Mucosa of descending colon (tissue), 3 donors: Measurements from ENCODE around the gene IGF2BP2. TPM values are rescaled to one million over a fixed set of nuclear protein-coding genes. Genes with fewer than 3 reads are reported as not detected.
"Not testable (repeated sequence)": the region's sequence is repeated elsewhere in the genome, so short reads cannot be mapped to it uniquely, and the experiment has no call there.

Experiments
- ATAC-seq: fragments of 200-7000 bp; cut with Tn5 transposase; one replicate; pipeline ENCODE4 v1.9.1; 2020; ENCODE audit warnings: mild to moderate bottlenecking, moderate library complexity
- DNase-seq, 3 donors: peaks; one replicate each; pipeline ENCODE4 v3.0.0-alpha.2; 2020
- H3K36me3 ChIP-seq: fragments of 200-600 bp; one replicate; pipeline ENCODE4 v1.8.0; 2021; ENCODE audit warnings: low read depth, mild to moderate bottlenecking
- H3K4me1 ChIP-seq: fragments of 200-600 bp; one replicate; pipeline ENCODE4 v1.8.0; 2021; ENCODE audit warnings: low read depth, mild to moderate bottlenecking
- H3K4me3 ChIP-seq: fragments of 200-600 bp; one replicate; pipeline ENCODE4 v1.8.0; 2021; ENCODE audit warnings: mild to moderate bottlenecking
- H3K9me3 ChIP-seq: fragments of 200-600 bp; one replicate; pipeline ENCODE4 v1.8.0; 2021; ENCODE audit warnings: mild to moderate bottlenecking
- CTCF ChIP-seq: fragments of 200-600 bp; IDR thresholded peaks from one replicate; pipeline ENCODE4 v1.8.0; 2022; ENCODE audit warnings: antibody characterized with exemption, mild to moderate bottlenecking
- intact Hi-C, 2 donors: fragments of 100-400 bp; cut with DNase I in 1 of 2; cut with micrococcal nuclease in 1 of 2; formaldehyde crosslinking; loops; one replicate each; pipeline versions ENCODE4 v1.11.0 to v1.11.1; 2022; cut with DNase I, micrococcal nuclease
- total RNA-seq, 3 donors: library from RNA; stranded (reverse); fragmentation: NEBNext Ultra II Directional in 2 of 3; extraction: Animal tissue kit (Norgen Biotek cat#: 25700) in 2 of 3; gene quantifications; one replicate each; pipeline versions ENCODE4 v1.2.1 to v1.2.4, GENCODE V29; 2021 to 2023
- donor health status: DM: no; HTN: no; CAD: no; lungs with moderate emphysema.
- donor health status: DM: no; HTN: no; CAD: no.
- donor health status: DM: no; HTN: yes; CAD: no.

IGF2BP2 gene
- total RNA-seq, 3 donors from 2014 or later: 26.7 to 67.4 (median 42.1) TPM

- no peak for ATAC-seq
- DNase-seq: no peak
- intact Hi-C loops: no loop called here
- no peaks in the 10 kb centered on the region for H3K9me3 ChIP-seq
- H3K4me1 ChIP-seq: no peaks in the 10 kb centered on the region
- no peak for TF ChIP-seq CTCF
- H3K36me3 ChIP-seq: no peaks in the 10 kb centered on the region
- H3K4me3 ChIP-seq: no peak overlapping the region
Observed at GRCh38 chr3:185847506-185847905, 22.7 kb upstream of the IGF2BP2 start.

GRCh38 chr3:185846037-185846436, 21.2 kb upstream of the IGF2BP2 start:
- no peak for TF ChIP-seq CTCF
- intact Hi-C loops: no loop called here
- no peak overlapping the region for H3K4me3 ChIP-seq
- H3K36me3 ChIP-seq: no peaks in the 10 kb centered on the region
- DNase-seq: no peak
- H3K9me3 ChIP-seq: no peaks in the 10 kb centered on the region
- no peaks in the 10 kb centered on the region for H3K4me1 ChIP-seq
- ATAC-seq: no peak

GRCh38 chr3:185844051-185844450, 19.2 kb upstream of the IGF2BP2 start:
- Histone ChIP-seq H3K4me1 (no peaks in the 10 kb centered on the region), H3K9me3 (no peaks in the 10 kb centered on the region), H3K4me3 (no peak overlapping the region), H3K36me3 (no peaks in the 10 kb centered on the region)
- TF ChIP-seq CTCF: no peak
- no peak for DNase-seq
- ATAC-seq: no peak
- intact Hi-C loops: no loop called here

- H3K4me3 ChIP-seq: no peak overlapping the region
- no peaks in the 10 kb centered on the region for H3K9me3 ChIP-seq
- ATAC-seq (no peak), DNase-seq (no peak)
- no peaks in the 10 kb centered on the region for H3K4me1 ChIP-seq
- no peak for TF ChIP-seq CTCF
- intact Hi-C loops: no loop called here
- H3K36me3 ChIP-seq: no peaks in the 10 kb centered on the region
Observed at GRCh38 chr3:185843635-185844034, 18.8 kb upstream of the IGF2BP2 start.

GRCh38 chr3:185843126-185843525, 18.3 kb upstream of the IGF2BP2 start:
- TF ChIP-seq CTCF: no peak
- Histone ChIP-seq H3K36me3 (no peaks in the 10 kb centered on the region), H3K4me1 (no peaks in the 10 kb centered on the region), H3K4me3 (no peak overlapping the region), H3K9me3 (no peaks in the 10 kb centered on the region)
- ATAC-seq (no peak), DNase-seq (no peak)
- intact Hi-C loops: no loop called here

GRCh38 chr3:185842241-185842640, 17.4 kb upstream of the IGF2BP2 start:
- no peaks in the 10 kb centered on the region for H3K9me3 ChIP-seq
- H3K36me3 ChIP-seq: no peaks in the 10 kb centered on the region
- TF ChIP-seq CTCF: no peak
- DNase-seq: no peak
- no peak for ATAC-seq
- no peak overlapping the region for H3K4me3 ChIP-seq
- intact Hi-C loops: no loop called here
- no peaks in the 10 kb centered on the region for H3K4me1 ChIP-seq

GRCh38 chr3:185838417-185838989, 13.7 kb upstream of the IGF2BP2 start:
- H3K36me3 ChIP-seq, DNase-seq, intact Hi-C loops, H3K4me3 ChIP-seq, H3K4me1 ChIP-seq, H3K9me3 ChIP-seq: not testable (repeated sequence)
- ATAC-seq: peak; percentile 60
